Keratinocyte (primary cell): ENCODE measurements around the gene SMC1B. TPM values are rescaled to one million over a fixed set of nuclear protein-coding genes. Genes with fewer than 3 reads are reported as not detected.

ENCODE experiments used
- DNase-seq: peaks from one replicate; pipeline ENCODE4 v3.0.0-alpha.2; 2011; ENCODE audit warnings: low read depth, missing footprints, low spot score
- FAIRE-seq: peaks from 2 replicates; lab custom pipeline; 2011; peaks lifted over from hg19 to GRCh38; lab: Jason Lieb, UNC
- H2AFZ ChIP-seq: 2 replicates; pipeline ENCODE4 v1.6.0; 2012; ENCODE audit warnings: low read length, control low read depth, inconsistent platforms; ENCODE audit not compliant: control insufficient read depth
- H3K27ac ChIP-seq: 2 replicates; pipeline ENCODE4 v1.5.1; 2011; ENCODE audit warnings: low read length; ENCODE audit not compliant: control insufficient read depth, insufficient read depth
- H3K27me3 ChIP-seq: 3 replicates; pipeline ENCODE4 v1.6.0; 2011; ENCODE audit warnings: low read length; ENCODE audit not compliant: control insufficient read depth, insufficient read depth; ENCODE audit errors: extremely low read depth
- H3K36me3 ChIP-seq, 2 experiments: 2 replicates in 1 of 2; 3 replicates in 1 of 2; pipeline ENCODE4 v1.5.1; 2011; ENCODE audit warnings: low read length in 2 of 2, mild to moderate bottlenecking in 1 of 2; ENCODE audit not compliant: control insufficient read depth in 2 of 2, insufficient read depth in 2 of 2; ENCODE audit errors: extremely low read depth in 1 of 2
- H3K4me1 ChIP-seq: 3 replicates; pipeline ENCODE4 v1.5.1; 2011; ENCODE audit warnings: low read length; ENCODE audit not compliant: control insufficient read depth, insufficient read depth; ENCODE audit errors: extremely low read depth
- H3K4me2 ChIP-seq: 3 replicates; pipeline ENCODE4 v1.6.0; 2011; ENCODE audit warnings: low read depth, low read length; ENCODE audit not compliant: control insufficient read depth, insufficient read depth; ENCODE audit errors: extremely low read depth
- H3K4me3 ChIP-seq, 3 experiments: fragments of 200-600 bp in 1 of 3; sonication (generic) in 1 of 3; 2 replicates in 2 of 3; 3 replicates in 1 of 3; pipeline ENCODE4 v1.5.1; 2011 to 2016; ENCODE audit warnings: low read length in 3 of 3, mild to moderate bottlenecking in 3 of 3, control low read depth in 2 of 3, inconsistent platforms in 1 of 3, low read depth in 1 of 3, mixed read lengths in 1 of 3, mixed run types in 1 of 3, moderate library complexity in 1 of 3; ENCODE audit not compliant: control insufficient read depth in 2 of 3, insufficient read depth in 2 of 3; ENCODE audit errors: extremely low read depth in 1 of 3
- H3K79me2 ChIP-seq: 2 replicates; pipeline ENCODE4 v1.6.0; 2012; ENCODE audit warnings: low read length; ENCODE audit not compliant: control insufficient read depth, insufficient read depth
- H3K9ac ChIP-seq: 3 replicates; pipeline ENCODE4 v1.6.0; 2011; ENCODE audit warnings: low read length; ENCODE audit not compliant: control insufficient read depth, insufficient read depth; ENCODE audit errors: extremely low read depth
- H3K9me1 ChIP-seq: 3 replicates; pipeline ENCODE4 v1.6.0; 2011; ENCODE audit warnings: low read length; ENCODE audit not compliant: control insufficient read depth, insufficient read depth; ENCODE audit errors: extremely low read depth
- H3K9me3 ChIP-seq: 2 replicates; pipeline ENCODE4 v1.5.1; 2012; ENCODE audit warnings: low read depth, low read length; ENCODE audit not compliant: control insufficient read depth
- H4K20me1 ChIP-seq: 3 replicates; pipeline ENCODE4 v1.6.0; 2011; ENCODE audit warnings: low read length; ENCODE audit not compliant: control insufficient read depth, insufficient read depth; ENCODE audit errors: extremely low read depth
- EZH2 ChIP-seq: IDR thresholded peaks from one replicate; pipeline ENCODE4 v1.6.1; 2012; ENCODE audit warnings: inconsistent platforms, mild to moderate bottlenecking, low read length, moderate library complexity
- dilution Hi-C: fragments of 300-500 bp; cut with MboI; formaldehyde crosslinking; loops from one replicate; pipeline ENCODE4 v1.7.0; 2020; ENCODE audit warnings: low sequenced_read_pairs; ENCODE audit not compliant: extremely low pct_ligation_motif_present
- polyA plus RNA-seq, 5 experiments: library from polyadenylated mRNA; depleted of rRNA in 3 of 5; stranded (reverse) in 3 of 5; stranded (forward) in 1 of 5; unstranded in 1 of 5; fragments of >200 nt; gene quantifications; 1 replicate in 1 of 5; 2 replicates in 3 of 5; 3 replicates in 1 of 5; pipeline versions ENCODE4 v1.2.1 to v1.2.3, GENCODE V29; 2011 to 2012; ENCODE audit warnings: missing spikeins in 2 of 5, low read depth in 1 of 5, low replicate concordance in 1 of 5
- TF ChIP-seq, protein P1 (sequence below), 3 experiments: IDR thresholded peaks in 1 of 3; conservative IDR thresholded peaks in 1 of 3; optimal IDR thresholded peaks in 1 of 3; 2 replicates in 2 of 3; 3 replicates in 1 of 3; pipeline versions ENCODE3 to v1.5.1; 2011; ENCODE audit warnings: low read length in 3 of 3, mild to moderate bottlenecking in 3 of 3, moderate library complexity in 2 of 3, control low read depth in 1 of 3, inconsistent platforms in 1 of 3; ENCODE audit not compliant: insufficient read depth in 2 of 3; ENCODE audit errors: extremely low read depth in 1 of 3

The SMC1B gene
- polyA plus RNA-seq, 1 donor (not counting 4 experiments of a cell fraction or from before 2014, with no cell fraction given), result not detected

DNA sequence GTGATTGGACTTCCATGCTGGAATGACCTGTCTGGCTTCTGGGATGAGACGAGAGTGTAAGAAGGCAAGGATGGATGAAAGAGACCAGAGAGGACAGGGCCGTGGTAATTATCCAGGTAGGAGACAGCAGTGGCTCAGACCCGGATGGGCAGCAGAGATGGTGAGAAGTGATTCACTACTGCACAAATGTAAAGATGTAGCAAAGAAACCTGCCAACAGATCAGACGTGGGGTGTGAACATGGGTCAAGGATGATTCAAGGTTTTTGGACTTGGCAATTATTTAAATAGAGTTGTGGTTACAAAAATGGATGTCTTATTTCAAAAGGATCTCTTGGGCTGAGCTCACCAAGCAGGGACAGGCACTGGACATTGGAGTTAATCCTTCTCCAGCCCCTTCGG, 32.8 kb upstream of the SMC1B start:
- Histone ChIP-seq H3K36me3 (no peaks in the 10 kb centered on the region), H2AFZ (no peak overlapping the region), H3K27ac (no peak overlapping the region), H4K20me1 (no peaks in the 10 kb centered on the region), H3K9me3 (no peaks in the 10 kb centered on the region), H3K9ac (no peak overlapping the region), H3K27me3 (peaks cover 6% of the 10 kb centered on the region), H3K4me1 (no peaks in the 10 kb centered on the region), H3K4me3 (no peak overlapping the region), H3K9me1 (no peaks in the 10 kb centered on the region), H3K4me2 (no peak overlapping the region), H3K79me2 (no peaks in the 10 kb centered on the region)
- no peak for DNase-seq
- FAIRE-seq, result no peak
- TF ChIP-seq, protein P1, sequence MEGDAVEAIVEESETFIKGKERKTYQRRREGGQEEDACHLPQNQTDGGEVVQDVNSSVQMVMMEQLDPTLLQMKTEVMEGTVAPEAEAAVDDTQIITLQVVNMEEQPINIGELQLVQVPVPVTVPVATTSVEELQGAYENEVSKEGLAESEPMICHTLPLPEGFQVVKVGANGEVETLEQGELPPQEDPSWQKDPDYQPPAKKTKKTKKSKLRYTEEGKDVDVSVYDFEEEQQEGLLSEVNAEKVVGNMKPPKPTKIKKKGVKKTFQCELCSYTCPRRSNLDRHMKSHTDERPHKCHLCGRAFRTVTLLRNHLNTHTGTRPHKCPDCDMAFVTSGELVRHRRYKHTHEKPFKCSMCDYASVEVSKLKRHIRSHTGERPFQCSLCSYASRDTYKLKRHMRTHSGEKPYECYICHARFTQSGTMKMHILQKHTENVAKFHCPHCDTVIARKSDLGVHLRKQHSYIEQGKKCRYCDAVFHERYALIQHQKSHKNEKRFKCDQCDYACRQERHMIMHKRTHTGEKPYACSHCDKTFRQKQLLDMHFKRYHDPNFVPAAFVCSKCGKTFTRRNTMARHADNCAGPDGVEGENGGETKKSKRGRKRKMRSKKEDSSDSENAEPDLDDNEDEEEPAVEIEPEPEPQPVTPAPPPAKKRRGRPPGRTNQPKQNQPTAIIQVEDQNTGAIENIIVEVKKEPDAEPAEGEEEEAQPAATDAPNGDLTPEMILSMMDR (optimal IDR thresholded peaks at IDR 0.05 in 1 of 3, IDR thresholded peaks at IDR 0.05 in 1 of 3, conservative IDR thresholded peaks at IDR 0.05 in 1 of 3; ENCODE audit: extremely low read depth in 1 of 3, insufficient read depth in 2 of 3, low read length in 3 of 3), result no peak
- no peak for TF ChIP-seq EZH2
- dilution Hi-C loops, result no loop called here

DNA sequence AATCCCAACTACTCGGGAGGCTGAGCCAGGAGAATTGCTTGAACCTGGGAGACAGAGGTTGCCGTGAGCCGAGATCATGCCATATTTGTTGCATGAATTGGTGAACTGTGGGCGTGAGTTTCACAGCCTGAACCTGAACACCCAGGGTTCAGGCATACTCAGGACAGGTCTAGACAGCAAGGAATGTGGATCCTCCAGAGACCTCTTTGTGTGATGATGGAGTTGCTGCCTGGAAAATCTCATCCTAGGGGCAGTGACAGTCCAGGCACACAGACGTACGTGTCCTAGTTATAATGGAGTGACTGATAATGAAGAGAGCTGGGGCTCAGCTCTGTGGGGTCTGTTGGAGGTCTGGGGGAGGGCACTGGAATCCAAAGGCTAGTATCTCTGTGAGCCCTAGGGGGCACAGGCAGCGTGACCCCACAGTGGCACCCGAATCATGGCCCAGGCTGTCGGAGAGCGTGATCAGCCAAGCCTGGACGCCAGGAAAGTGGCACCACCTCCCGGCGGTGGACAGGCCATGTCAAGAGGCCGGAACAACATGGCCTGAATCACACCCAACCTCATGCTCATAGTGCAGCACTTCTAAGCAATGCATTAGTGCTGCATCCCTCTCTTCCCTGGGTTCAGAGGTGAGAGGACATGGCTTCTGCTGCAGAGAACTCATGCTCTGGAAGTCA, 31.8 kb upstream of the SMC1B start:
- Histone ChIP-seq H3K27me3 (peaks cover under 1% of the 10 kb centered on the region), H3K36me3 (no peaks in the 10 kb centered on the region), H3K9me3 (no peaks in the 10 kb centered on the region), H3K9ac (no peak overlapping the region), H3K4me1 (peaks cover 6% of the 10 kb centered on the region), H3K4me2 (no peak overlapping the region), H2AFZ (no peak overlapping the region), H3K27ac (no peak overlapping the region), H3K79me2 (no peaks in the 10 kb centered on the region), H3K9me1 (no peaks in the 10 kb centered on the region), H3K4me3 (no peak overlapping the region), H4K20me1 (no peaks in the 10 kb centered on the region)
- TF ChIP-seq, protein P1 (optimal IDR thresholded peaks at IDR 0.05 in 1 of 3, IDR thresholded peaks at IDR 0.05 in 1 of 3, conservative IDR thresholded peaks at IDR 0.05 in 1 of 3; ENCODE audit: extremely low read depth in 1 of 3, insufficient read depth in 2 of 3, low read length in 3 of 3), result no peak
- no peak for TF ChIP-seq EZH2
- dilution Hi-C loops, result no loop called here
- DNase-seq, result no peak
- no peak for FAIRE-seq
